GM18868 (cell line): ENCODE measurements around the gene STX18.
"Not testable (repeated sequence)": the region's sequence is repeated elsewhere in the genome, so short reads cannot be mapped to it uniquely, and the experiment has no call there.

ENCODE experiments used
- ATAC-seq: cut with Tn5 transposase; IDR thresholded peaks from one replicate; pipeline ENCODE4 v1.9.1; 2021; ENCODE audit warnings: mild to moderate bottlenecking, moderate library complexity; ENCODE audit not compliant: unreplicated experiment

STX18 gene

GRCh38 chr4:4423706-4424498, 117.9 kb downstream of the STX18 start:
- ATAC-seq: no peak

DNA sequence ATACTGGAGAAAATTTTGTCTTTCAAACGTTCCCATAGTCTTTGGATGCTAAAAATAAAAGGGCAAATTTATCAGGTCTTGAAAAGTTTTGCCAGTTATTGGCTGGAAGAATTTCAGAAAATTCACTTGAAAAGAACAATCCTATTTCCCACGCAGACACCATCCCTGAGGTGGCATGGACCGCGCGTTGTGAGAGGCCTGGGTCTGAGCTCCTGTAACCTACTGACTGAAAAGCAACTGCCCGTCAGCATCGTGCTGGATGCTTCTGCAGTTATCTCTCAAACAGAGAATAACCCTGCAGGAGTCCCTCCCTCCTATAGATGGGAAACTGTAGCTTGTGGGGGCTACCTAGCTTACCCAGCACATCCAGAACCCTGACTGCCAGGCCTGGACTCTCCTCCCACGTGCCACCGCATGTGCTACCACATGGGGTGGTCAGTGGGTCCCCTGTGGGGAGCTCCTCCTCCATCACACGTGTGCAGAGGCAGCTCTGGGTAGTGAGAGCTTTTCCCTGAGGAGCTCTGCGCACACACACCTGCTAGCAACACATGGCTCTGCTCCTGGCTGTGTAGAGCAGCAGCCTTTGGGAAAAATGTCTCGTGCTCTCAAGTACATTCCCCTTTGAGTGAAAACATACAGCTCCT, 118.9 kb downstream of the STX18 start:
- no peak for ATAC-seq

DNA sequence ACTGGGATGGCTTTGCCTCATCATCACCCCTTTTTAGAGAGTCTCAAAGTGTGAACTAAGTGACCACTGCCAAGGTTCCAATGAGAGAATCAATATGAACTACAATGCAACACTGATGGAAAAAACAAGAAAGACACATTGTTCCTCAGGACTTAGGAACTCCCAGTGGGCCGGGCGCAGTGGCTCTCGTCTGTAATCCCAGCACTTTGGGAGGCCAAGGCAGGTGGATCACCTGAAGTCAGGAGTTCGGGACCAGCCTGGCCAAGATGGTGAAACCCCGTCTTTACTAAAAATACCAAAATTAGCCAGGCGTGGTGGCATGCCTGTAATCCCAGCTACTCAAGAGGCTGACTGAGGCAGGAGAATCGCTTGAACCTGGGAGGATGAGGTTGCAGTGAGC, 119.7 kb downstream of the STX18 start:
- not testable (repeated sequence) for ATAC-seq

DNA sequence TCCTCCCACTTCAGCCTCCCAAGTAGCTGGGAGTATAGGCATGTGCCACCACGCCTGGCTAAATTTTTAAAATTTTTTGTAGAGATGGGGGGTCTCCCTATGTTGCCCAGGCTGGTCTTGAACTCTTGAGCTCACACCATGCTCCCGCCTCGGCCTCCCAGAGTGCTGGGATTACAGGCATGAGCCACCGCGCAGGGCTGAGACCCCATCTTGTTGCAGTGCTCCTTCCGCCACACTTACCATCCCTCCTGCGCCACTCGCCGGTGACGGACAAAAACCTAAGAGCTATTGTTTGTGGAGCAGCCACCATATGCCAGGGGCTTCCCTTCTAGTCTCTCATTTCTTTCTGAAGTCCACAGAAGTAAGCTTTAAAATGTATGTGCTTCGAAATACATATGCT, 120.5 kb downstream of the STX18 start:
- no peak for ATAC-seq

DNA sequence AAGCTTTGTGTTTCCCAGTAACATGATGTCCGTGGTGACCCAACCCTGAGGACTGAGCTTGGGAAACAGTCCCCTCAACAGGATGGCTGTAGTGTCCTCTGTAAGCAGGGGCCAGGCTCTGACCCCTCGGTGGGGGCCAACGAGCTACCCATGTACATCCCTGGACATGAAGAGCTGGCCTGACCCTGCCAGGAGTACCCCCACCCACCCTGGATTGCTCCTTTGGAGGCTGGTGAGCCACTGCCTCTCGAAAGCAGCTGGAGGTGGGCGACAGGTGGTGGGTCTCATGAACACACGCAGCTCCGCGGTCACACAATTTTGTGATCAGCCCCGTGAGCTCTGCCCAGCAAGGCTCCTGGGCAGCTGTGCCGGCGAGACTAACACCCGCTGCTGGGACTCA, 121.4 kb downstream of the STX18 start:
- ATAC-seq: no peak

DNA sequence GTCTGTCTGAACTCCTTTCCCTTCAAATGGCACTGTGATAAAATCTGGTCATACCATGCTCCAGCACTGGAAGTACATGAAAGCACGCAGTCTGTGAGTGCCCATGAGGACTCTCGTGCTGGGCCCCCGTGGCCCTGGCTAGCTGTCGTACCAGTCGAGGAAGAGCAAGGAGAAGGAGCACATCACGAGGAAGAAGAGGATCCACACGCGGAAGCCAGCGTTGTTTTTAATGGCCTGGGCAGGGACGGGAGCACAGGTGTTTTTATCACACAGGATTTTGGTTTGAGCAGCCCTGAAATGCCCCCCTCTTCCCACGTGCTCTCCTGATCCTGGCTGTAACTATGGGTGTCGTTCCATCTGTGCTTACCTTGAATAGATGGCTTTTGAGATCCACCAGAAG, 122.0 kb downstream of the STX18 start:
- ATAC-seq: no peak

DNA sequence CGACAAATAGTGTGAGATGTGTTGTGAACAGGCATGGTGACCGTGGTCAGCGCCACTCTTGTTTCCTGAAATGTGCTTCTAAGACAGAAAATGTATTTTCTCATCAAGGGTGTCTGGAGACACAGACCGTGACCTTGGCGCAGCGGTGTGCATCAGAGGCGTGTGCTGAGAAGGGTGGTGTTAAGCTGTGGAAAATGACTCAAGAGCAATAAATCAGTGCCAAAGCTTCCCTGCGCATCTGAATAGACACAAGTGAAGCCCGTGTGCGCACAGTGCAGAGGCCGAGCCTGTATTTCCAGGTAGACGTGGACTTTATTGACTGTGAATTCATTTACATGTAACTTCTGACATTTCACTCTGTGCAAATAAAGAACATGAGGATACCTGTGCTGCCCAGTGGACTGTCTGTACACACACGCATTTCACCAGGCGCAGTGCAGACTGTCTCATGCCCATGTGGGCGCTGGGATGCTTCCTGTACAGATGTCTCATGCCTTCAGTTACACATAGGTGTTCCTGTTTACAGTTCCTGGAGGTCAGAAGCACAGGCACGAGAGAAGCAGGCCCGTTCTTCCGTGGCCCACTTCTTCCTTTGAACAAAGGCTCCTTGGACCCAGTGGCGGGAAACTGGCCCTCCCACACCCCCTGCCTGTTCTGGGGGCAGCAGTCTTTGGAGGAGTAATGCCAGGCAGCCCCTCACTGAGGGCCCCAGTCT, 123.0 kb downstream of the STX18 start:
- ATAC-seq: no peak

DNA sequence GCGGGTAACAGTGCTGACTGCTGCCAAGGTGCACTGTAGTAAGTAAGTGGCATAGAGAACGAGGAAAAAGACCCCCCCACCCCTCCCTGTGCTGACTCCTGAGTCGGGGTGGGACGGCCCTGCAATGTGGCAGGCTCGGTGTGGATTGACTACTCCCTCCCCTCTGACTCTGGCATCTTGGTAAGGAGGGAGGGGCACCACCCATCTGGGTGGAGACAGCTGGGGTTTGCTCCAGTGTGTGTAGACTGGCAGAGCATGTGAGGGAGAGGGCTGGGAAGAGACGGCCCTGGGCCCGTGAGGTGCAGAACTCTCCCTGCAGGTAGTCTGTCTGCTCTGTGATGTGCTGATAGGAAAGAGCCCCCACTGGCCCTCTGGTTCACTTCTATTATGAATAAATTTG, 124.0 kb downstream of the STX18 start:
- ATAC-seq: no peak

- ATAC-seq: no peak
These were observed 124.9 kb downstream of the STX18 start for GRCh38 chr4:4416981-4417380.

DNA sequence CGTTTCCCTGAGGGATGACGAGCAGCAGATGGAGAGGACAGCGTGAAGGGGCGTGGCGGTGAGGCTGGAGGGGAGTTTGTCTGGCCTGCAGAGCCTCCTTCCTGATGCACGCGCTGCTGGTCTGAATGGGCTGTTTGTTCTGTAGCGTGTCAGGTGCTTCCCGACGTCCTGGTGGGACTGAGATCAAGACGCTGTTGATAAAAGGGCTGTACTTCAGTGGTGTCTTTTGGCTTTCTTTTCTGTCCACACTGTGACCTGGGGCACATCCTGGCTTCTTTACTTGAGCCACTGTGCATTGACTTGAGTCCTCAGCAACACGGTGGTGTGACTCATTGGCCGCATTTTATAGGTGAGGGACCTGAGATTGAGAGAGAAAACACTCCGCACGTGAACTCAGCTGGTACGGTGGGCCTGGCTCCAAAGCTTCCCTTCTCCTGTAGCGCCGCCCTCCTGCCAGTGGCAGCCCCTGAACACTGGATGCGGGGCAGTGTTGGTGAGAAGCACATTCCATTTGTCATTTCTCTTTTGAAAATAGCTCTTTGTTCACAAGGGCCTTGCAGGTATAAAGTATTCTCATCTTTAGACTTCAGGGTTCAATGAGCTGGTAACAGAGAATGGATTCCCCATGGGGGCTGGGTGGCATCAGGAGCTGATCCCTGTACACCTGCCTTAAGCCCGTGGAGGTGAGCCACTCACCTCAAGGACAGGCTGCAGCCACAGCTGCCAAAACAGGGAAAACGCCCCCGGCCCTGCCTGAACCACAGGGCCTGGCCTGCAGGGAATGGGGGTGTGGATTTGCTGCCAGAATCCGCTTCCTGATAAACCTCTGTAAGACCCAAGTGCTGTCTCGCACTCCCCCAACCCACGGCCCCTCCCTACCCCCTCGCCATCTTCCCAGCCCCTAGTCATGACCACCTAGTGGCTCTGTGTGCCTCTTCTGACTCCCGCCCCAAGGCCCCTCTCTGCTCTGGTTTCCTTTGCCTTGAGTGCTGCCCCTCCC, 125.7 kb downstream of the STX18 start:
- ATAC-seq: no peak

GRCh38 chr4:4415107-4415805, 126.6 kb downstream of the STX18 start:
- ATAC-seq: no peak

GRCh38 chr4:4413806-4414205, 128.0 kb downstream of the STX18 start:
- no peak for ATAC-seq

- no peak for ATAC-seq
These were observed 128.5 kb downstream of the STX18 start for GRCh38 chr4:4413373-4413725.

DNA sequence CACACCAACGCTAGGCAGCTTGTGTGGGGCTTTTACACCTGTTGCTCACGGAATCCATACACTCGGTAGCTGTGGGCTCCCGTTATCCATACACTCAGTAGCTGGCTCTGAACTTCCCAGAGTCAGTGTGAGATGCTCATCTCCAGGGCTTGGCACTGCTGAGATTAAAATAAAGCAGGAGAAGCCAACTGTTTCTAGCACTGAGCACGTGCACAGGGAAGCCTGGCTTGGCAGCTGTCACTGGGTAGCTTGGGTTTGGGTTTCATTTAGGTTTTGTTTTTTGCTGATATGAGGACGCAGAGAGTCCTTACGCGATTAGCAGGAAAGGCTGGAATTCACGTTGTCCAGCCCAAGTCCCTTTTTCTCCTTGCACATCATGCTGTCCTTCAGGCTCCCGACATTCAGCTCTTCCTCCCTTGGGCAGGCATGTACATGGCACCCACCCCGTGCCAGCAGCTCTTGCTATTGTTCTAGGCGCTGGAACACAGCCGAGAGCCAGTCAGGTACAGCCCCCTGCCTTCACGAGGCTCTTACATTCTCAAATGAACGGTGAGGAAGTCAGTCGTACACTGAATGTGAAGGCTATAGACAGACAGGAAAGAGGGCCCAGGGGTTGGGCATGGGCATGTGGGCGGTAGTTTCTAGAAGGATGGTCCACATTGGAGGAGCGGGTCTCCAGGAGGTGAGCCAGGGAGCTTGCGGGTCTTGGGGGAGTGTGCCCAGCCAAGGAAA, 129.0 kb downstream of the STX18 start:
- ATAC-seq: no peak

DNA sequence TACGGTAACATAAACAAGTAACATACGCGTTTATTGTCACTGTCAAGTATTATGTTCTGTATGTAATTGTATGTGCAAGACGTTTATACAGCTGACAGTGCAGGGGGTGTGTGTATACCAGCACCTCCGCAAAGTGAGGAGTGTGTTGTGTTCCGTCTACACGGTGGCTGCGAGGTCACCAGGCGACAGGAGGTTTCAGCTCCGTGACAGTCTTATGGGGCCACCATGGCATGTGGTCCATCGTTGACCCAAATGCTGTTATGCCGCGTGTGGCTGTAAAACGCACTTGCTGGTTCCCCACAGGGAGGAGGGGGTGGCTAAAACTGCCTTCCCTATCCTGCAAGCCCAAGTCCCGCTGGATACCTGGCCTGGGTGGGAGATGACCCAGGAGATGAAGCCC, 129.9 kb downstream of the STX18 start:
- no peak for ATAC-seq

DNA sequence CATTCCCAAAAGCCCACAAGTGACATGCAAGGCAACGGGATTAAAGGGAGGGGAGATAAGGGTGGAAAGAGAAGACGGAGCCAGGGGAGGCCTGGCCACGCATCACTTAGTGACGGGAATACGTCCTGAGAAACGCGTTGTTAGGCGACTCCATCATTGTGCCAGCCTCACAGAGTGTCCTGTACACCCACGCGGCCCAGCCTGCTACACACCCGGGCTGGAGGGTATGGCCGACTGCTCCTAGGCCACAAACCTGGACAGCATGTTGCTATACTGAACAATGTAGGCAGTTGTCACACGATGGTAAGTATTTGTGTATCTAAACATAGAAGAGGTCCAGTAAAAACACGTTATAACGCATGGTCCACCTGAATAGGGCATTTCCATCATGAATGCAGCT, 131.6 kb downstream of the STX18 start:
- no peak for ATAC-seq

- no peak for ATAC-seq
These were observed 132.3 kb downstream of the STX18 start for GRCh38 chr4:4409416-4410115.

DNA sequence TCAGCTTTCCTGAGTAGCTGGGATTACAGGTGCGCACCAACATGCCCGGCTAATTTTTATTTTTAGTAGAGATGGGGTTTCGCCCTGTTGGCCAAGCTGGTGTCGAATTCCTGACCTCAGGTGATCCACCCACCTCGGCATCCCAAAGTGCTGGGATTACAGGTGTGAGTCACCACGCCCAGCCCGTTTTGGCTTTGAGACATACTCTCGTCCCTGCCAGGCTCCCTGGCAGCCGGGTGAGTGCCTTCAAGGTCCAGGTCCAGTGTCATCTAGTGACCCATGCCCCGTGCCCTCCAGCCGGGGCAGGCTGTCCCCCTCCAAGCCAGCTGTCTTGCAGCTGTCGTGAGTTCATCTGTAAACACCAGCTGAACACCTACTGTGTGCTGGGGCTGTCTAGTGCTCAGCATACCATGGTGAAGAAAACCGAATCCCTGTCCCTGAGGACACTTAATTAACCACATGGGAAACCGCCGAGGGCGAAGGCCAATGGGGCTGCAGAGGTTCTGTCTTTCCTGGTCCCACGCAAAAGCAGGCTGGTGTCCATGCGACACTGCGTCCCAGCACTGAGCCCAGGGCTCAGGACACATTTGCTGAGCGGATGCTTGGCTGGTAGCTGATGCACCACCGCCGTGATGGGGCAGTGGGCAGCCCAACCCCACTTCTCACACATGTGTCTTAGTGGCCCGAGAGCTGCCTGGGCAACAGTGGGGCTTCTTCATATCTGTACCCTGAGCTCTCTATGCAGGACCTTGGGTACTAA, 133.1 kb downstream of the STX18 start:
- ATAC-seq: no peak
